ENCODE data around the gene DGCR6. TPM values are rescaled to one million over a fixed set of nuclear protein-coding genes. Genes with fewer than 3 reads are reported as not detected.
A peak's percentile ranks its signal among the peaks of the same experiment; 100 is the strongest.
"Not testable (repeated sequence)": the region's sequence is repeated elsewhere in the genome, so short reads cannot be mapped to it uniquely, and the experiment has no call there.

The DGCR6 gene
- total and polyA plus RNA-seq, 2 experiments from 2014 or later: 1.4 to 2.3 TPM

- not testable (repeated sequence) for H3K4me3 ChIP-seq; H3K79me2 ChIP-seq (replicated peaks; ENCODE audit: insufficient read depth); H3K27ac Mint-ChIP-seq; H3K27me3 Mint-ChIP-seq (ENCODE audit: insufficient read depth, low read depth, poor library complexity); H3F3A ChIP-seq (replicated peaks; ENCODE audit: low read depth); H3K27ac ChIP-seq (ENCODE audit: low read depth); DNase-seq (ENCODE audit: low spot score); H3K4me1 ChIP-seq (ENCODE audit: insufficient read depth); H2AFZ ChIP-seq; H3K27me3 ChIP-seq (ENCODE audit: insufficient read depth); H3K36me3 Mint-ChIP-seq (ENCODE audit: low read depth); H3K9me3 Mint-ChIP-seq; H4K20me1 ChIP-seq (replicated peaks; ENCODE audit: insufficient read depth); ATAC-seq; H3K9me2 ChIP-seq (ENCODE audit: insufficient read depth); H3K4me3 Mint-ChIP-seq; H3K4me1 Mint-ChIP-seq; H3K4me2 ChIP-seq; H3K36me3 ChIP-seq (ENCODE audit: insufficient read depth)
Observed at GRCh38 chr22:18911535-18911934, 5.4 kb downstream of the DGCR6 start.

- not testable (repeated sequence) for H3K27me3 Mint-ChIP-seq (ENCODE audit: insufficient read depth, low read depth, poor library complexity); H3K4me3 Mint-ChIP-seq; H3K9me2 ChIP-seq (ENCODE audit: insufficient read depth); H4K20me1 ChIP-seq (replicated peaks; ENCODE audit: insufficient read depth); H3K4me3 ChIP-seq; H3K4me1 ChIP-seq (ENCODE audit: insufficient read depth); H3K9me3 Mint-ChIP-seq; H3K36me3 Mint-ChIP-seq (ENCODE audit: low read depth); H2AFZ ChIP-seq; H3F3A ChIP-seq (replicated peaks; ENCODE audit: low read depth); H3K27ac Mint-ChIP-seq; H3K27me3 ChIP-seq (ENCODE audit: insufficient read depth); H3K36me3 ChIP-seq (ENCODE audit: insufficient read depth); H3K4me1 Mint-ChIP-seq; H3K27ac ChIP-seq (ENCODE audit: low read depth); H3K79me2 ChIP-seq (replicated peaks; ENCODE audit: insufficient read depth); DNase-seq (ENCODE audit: low spot score); H3K4me2 ChIP-seq
- ATAC-seq: peak; percentile 73
Observed at GRCh38 chr22:18912264-18912946, 6.3 kb downstream of the DGCR6 start.

GRCh38 chr22:18914558-18914957 is 8.4 kb downstream of the DGCR6 start:
- not testable (repeated sequence) for H3K4me1 Mint-ChIP-seq; H3K9me3 Mint-ChIP-seq; H3K79me2 ChIP-seq (replicated peaks; ENCODE audit: insufficient read depth); DNase-seq (ENCODE audit: low spot score); H3K27me3 ChIP-seq (ENCODE audit: insufficient read depth); H3F3A ChIP-seq (replicated peaks; ENCODE audit: low read depth); H3K36me3 ChIP-seq (ENCODE audit: insufficient read depth); H3K4me3 ChIP-seq; H3K4me2 ChIP-seq; H3K9me2 ChIP-seq (ENCODE audit: insufficient read depth); ATAC-seq; H2AFZ ChIP-seq; H3K4me1 ChIP-seq (ENCODE audit: insufficient read depth); H3K27me3 Mint-ChIP-seq (ENCODE audit: insufficient read depth, low read depth, poor library complexity); H3K4me3 Mint-ChIP-seq; H3K27ac ChIP-seq (ENCODE audit: low read depth); H3K36me3 Mint-ChIP-seq (ENCODE audit: low read depth); H3K27ac Mint-ChIP-seq; H4K20me1 ChIP-seq (replicated peaks; ENCODE audit: insufficient read depth)

DNA sequence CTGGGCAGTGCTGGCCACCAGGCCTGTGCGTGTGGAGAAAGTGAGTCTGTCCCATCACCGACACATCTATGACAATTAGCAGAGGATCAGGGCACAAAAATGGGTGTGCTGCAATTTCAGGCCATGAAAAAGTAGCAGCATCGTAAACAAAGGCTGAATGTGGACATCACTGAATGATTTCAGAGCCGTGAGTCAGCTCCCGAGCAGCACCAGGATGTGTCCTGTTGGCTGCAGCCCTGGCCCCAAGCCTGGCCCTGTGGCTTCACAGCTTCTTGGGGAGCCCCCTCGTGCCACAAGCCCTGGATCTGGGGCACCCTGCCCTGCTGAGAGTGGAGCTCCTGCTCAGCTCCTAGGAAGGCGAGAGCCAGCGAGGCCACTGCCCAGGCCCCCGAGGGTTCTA is 9.4 kb downstream of the DGCR6 start:
- not testable (repeated sequence) for H3K27ac Mint-ChIP-seq; H3K27me3 Mint-ChIP-seq (ENCODE audit: insufficient read depth, low read depth, poor library complexity); H2AFZ ChIP-seq; H3K36me3 Mint-ChIP-seq (ENCODE audit: low read depth); H3F3A ChIP-seq (replicated peaks; ENCODE audit: low read depth); H3K4me1 ChIP-seq (ENCODE audit: insufficient read depth); DNase-seq (ENCODE audit: low spot score); H3K36me3 ChIP-seq (ENCODE audit: insufficient read depth); H3K4me2 ChIP-seq; H4K20me1 ChIP-seq (replicated peaks; ENCODE audit: insufficient read depth); H3K27me3 ChIP-seq (ENCODE audit: insufficient read depth); H3K79me2 ChIP-seq (replicated peaks; ENCODE audit: insufficient read depth); H3K9me3 Mint-ChIP-seq; H3K4me3 ChIP-seq; ATAC-seq; H3K27ac ChIP-seq (ENCODE audit: low read depth); H3K4me1 Mint-ChIP-seq; H3K9me2 ChIP-seq (ENCODE audit: insufficient read depth); H3K4me3 Mint-ChIP-seq

DNA sequence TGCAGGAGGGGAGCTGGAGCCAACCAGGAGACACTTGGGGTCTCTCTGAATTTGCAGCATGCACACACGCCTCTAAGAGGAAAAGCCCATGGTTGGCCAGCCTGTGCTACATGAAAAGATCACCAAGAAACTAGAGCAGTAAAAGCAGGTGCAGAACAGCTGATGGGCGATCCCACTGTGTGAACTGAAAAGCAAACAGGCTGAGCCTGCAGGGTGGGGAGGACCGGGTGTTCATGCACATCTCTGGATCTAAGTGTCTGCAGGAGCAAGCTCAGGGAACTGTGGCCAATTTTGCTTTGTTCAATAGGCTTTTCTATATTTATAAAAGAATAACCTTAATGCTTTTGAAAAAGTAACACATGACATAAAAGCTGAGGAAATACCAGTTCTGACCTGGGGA is 11.7 kb downstream of the DGCR6 start:
- not testable (repeated sequence) for H3K4me1 ChIP-seq (ENCODE audit: insufficient read depth); H4K20me1 ChIP-seq (replicated peaks; ENCODE audit: insufficient read depth); H3K9me2 ChIP-seq (ENCODE audit: insufficient read depth); H3K27me3 Mint-ChIP-seq (ENCODE audit: insufficient read depth, low read depth, poor library complexity); H3K27ac ChIP-seq (ENCODE audit: low read depth); H3K27ac Mint-ChIP-seq; H3F3A ChIP-seq (replicated peaks; ENCODE audit: low read depth); DNase-seq (ENCODE audit: low spot score); H3K9me3 Mint-ChIP-seq; H3K36me3 ChIP-seq (ENCODE audit: insufficient read depth); H3K27me3 ChIP-seq (ENCODE audit: insufficient read depth); H3K4me1 Mint-ChIP-seq; H2AFZ ChIP-seq; ATAC-seq; H3K4me2 ChIP-seq; H3K4me3 ChIP-seq; H3K79me2 ChIP-seq (replicated peaks; ENCODE audit: insufficient read depth); H3K4me3 Mint-ChIP-seq; H3K36me3 Mint-ChIP-seq (ENCODE audit: low read depth)

GRCh38 chr22:18920257-18920902 is 14.3 kb downstream of the DGCR6 start:
- H3K4me1 Mint-ChIP-seq; H3K4me2 ChIP-seq; H4K20me1 ChIP-seq (replicated peaks; ENCODE audit: insufficient read depth); H3K9me3 Mint-ChIP-seq; H3K36me3 ChIP-seq (ENCODE audit: insufficient read depth); H3K36me3 Mint-ChIP-seq (ENCODE audit: low read depth); H3K27me3 ChIP-seq (ENCODE audit: insufficient read depth); H3K27ac ChIP-seq (ENCODE audit: low read depth); H3K4me1 ChIP-seq (ENCODE audit: insufficient read depth); H3K27ac Mint-ChIP-seq; H2AFZ ChIP-seq; ATAC-seq; H3K9me2 ChIP-seq (ENCODE audit: insufficient read depth); H3K79me2 ChIP-seq (replicated peaks; ENCODE audit: insufficient read depth); H3K27me3 Mint-ChIP-seq (ENCODE audit: insufficient read depth, low read depth, poor library complexity); DNase-seq (ENCODE audit: low spot score); H3K4me3 Mint-ChIP-seq; H3F3A ChIP-seq (replicated peaks; ENCODE audit: low read depth); H3K4me3 ChIP-seq: not testable (repeated sequence)

Data from GM23338 (cell line).